HPDE6-E6E7 (cell line): Measurements from ENCODE around the gene CAP2.
"Not testable (repeated sequence)": the region's sequence is repeated elsewhere in the genome, so short reads cannot be mapped to it uniquely, and the experiment has no call there.

Experiments used
- DNase-seq: peaks from one replicate; pipeline ENCODE4 v3.0.0; 2011; ENCODE audit warnings: missing footprints; ENCODE audit errors: extremely low spot score

CAP2 gene

GRCh38 chr6:17581282-17581681 is 187.9 kb downstream of the CAP2 start:
- DNase-seq = not testable (repeated sequence)

- DNase-seq = no peak
These were observed 190.4 kb downstream of the CAP2 start for GRCh38 chr6:17583811-17584210.

GRCh38 chr6:17584241-17584803 is 190.9 kb downstream of the CAP2 start:
- peak; percentile 42 for DNase-seq

DNA sequence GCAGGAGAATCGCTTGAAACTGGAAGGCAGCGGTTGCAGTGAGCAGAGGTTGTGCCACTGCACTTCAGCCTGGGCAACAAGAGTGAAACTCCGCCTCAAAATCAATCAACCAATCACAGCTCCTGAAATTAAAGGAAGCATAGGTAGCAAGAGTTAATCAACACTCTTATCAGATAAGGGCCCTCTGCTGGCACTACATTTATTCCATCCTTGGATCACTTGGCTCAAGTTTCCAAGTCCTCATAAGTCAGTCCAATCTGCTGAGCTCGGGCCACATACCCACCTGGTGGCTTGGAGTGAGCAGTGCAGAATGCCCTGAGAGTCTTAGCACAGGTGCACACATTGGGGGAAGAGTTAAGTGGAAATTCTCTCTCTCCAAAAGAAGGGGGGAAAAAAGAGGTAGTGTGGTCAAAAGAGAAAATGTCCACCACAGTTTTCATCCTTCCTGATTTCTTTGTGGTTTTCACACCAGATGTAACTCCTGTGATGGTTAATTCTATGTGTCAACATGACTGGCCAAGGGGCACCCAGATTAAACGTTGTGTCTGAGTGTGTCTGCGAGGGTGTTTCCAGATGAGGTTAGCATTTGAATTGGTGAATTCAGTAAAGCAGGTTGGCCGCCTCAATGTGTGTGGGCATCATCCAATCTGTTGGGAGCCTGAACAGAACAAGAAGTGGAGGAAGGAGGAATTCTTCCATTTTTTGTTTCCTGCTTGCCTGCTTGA is 192.5 kb downstream of the CAP2 start:
- DNase-seq = peak; percentile 15

DNA sequence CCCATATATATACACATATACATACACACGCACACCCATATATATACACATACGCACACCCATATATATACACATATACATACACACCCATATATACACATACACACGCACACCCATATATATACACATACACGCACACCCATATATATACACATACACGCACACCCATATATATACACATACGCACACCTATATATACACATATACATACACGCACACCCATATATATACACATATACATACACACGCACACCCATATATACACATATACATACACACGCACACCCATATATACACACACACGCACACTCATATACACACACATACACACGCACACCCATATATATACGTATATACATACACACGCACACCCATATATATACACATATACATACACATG is 193.2 kb downstream of the CAP2 start:
- not testable (repeated sequence) for DNase-seq

DNA sequence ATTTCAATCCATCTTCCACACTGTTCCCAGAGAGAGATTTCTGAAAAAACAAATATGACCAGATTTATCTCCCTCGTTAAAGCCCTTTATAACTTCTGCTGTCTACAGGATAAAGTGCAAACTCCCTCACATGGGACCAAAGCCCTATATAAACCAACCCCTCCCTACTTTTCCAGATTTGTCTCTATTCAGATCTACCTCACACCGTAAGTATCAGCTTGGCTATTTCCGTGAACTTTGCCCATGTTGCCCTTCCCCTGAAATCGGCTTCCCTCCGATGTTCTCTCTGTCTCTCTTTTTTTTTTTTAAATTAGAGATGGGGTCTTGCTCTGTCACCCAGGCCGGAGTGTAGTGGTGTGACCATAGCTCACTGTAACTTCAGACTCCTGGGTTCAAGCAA is 194.6 kb downstream of the CAP2 start:
- DNase-seq = no peak

- DNase-seq = peak; percentile 89
These were observed 196.2 kb downstream of the CAP2 start for GRCh38 chr6:17589406-17590096.

DNA sequence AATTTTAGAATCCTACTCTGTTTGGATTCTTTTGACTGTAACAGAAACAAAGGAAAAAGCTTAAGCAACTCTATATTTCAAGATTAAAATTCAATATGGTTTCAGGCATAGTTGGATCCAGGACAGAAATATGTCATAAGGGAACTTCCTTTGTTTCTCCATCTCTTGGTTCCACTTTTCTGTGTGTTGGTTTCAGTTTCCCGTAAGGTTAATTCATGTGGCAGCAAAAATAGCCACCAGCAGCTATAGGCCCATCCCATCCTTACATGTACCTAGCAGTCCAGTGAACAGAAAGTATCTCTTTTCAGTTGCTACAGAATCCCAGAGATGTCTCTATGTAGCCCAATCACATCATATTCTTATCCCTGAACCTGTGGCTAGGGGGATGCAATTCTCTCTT is 197.9 kb downstream of the CAP2 start:
- no peak for DNase-seq

GRCh38 chr6:17593246-17593645 is 199.9 kb downstream of the CAP2 start:
- DNase-seq = no peak

DNA sequence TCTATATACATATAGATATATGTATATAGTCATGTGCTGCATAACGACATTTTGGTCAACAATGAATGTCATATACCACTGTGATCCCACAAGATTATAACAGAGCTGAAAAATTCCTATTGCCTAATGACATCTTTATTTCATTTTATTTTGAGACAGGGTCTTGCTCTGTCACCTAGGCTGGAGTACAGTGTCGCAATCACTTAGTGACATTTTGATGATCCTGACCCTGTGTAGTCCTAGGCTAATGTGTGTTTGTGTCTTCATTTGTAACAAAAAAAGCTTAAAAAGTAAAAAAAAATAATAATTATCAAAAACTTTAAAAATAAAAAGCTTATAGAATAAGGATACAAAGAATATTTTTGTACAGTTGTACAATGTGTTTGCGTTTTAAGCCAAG is 202.7 kb downstream of the CAP2 start:
- DNase-seq = no peak

GRCh38 chr6:17599877-17600526 is 206.6 kb downstream of the CAP2 start, which contains the start of gene FAM8A1:
FAM8A1 (plus strand) TSS chr6:17600302; CDS start chr6:17600410, 108 bp downstream.
- DNase-seq = peak; percentile 89

GRCh38 chr6:17600527-17601385 is 207.4 kb downstream of the CAP2 start:
- DNase-seq = peak; percentile 20

- DNase-seq = no peak
These were observed 207.9 kb downstream of the CAP2 start for GRCh38 chr6:17601386-17601703.

GRCh38 chr6:17602888-17603287 is 209.5 kb downstream of the CAP2 start:
- no peak for DNase-seq

- DNase-seq = no peak
These were observed 213.2 kb downstream of the CAP2 start for GRCh38 chr6:17606606-17607005.
